Heart left ventricle (tissue), 16 donors: ENCODE results near the gene VKORC1L1. TPM values are rescaled to one million over a fixed set of nuclear protein-coding genes. Genes with fewer than 3 reads are reported as not detected.

Experiments
- ATAC-seq, 4 donors: fragments of 200-7000 bp; cut with Tn5 transposase; one replicate each; pipeline ENCODE4 v1.9.1; 2020 to 2022; ENCODE audit warnings: moderate library complexity in 4 of 4, mild to moderate bottlenecking in 3 of 4, moderate number of reproducible peaks in 1 of 4
- DNase-seq, 5 donors: peaks; one replicate each; pipeline ENCODE4 v3.0.0-alpha.2; 2020
- H3K27ac ChIP-seq, 12 donors: fragments of 200-600 bp; sonication (generic) in 4 of 12; one replicate each; pipeline versions ENCODE4 v1.5.0 to v1.8.0; 2016 to 2022; ENCODE audit warnings: mild to moderate bottlenecking in 2 of 12
- H3K27me3 ChIP-seq, 9 donors: fragments of 200-600 bp; sonication (generic) in 2 of 9; one replicate each; pipeline versions ENCODE4 v1.5.1 to v1.8.0; 2016 to 2022; ENCODE audit warnings: mild to moderate bottlenecking in 3 of 9
- H3K36me3 ChIP-seq, 9 donors: fragments of 200-600 bp; sonication (generic) in 2 of 9; one replicate each; pipeline versions ENCODE4 v1.5.0 to v1.8.0; 2018 to 2022; ENCODE audit warnings: mild to moderate bottlenecking in 2 of 9
- H3K4me1 ChIP-seq, 12 donors: fragments of 200-600 bp; sonication (generic) in 4 of 12; one replicate each; pipeline versions ENCODE4 v1.5.0 to v1.8.0; 2016 to 2022; ENCODE audit warnings: mild to moderate bottlenecking in 3 of 12
- H3K4me3 ChIP-seq, 12 donors: fragments of 200-600 bp; sonication (generic) in 4 of 12; one replicate each; pipeline versions ENCODE4 v1.5.0 to v1.8.0; 2017 to 2022; ENCODE audit warnings: mild to moderate bottlenecking in 9 of 12, moderate library complexity in 4 of 12
- H3K9me3 ChIP-seq, 12 donors: fragments of 200-600 bp; sonication (generic) in 4 of 12; one replicate each; pipeline versions ENCODE4 v1.5.0 to v1.8.0; 2016 to 2022; ENCODE audit warnings: mild to moderate bottlenecking in 1 of 12
- CTCF ChIP-seq, 12 donors: fragments of 200-600 bp; sonication (generic) in 4 of 12; IDR thresholded peaks; one replicate each; pipeline versions ENCODE4 v1.5.0 to v1.8.0; 2018 to 2022; ENCODE audit warnings: antibody characterized with exemption in 12 of 12, mild to moderate bottlenecking in 5 of 12
- POLR2A ChIP-seq, 2 donors: fragments of 450-650 bp; IDR thresholded peaks; one replicate each; pipeline ENCODE4 v1.6.1; 2017; ENCODE audit warnings: antibody characterized with exemption in 2 of 2, mild to moderate bottlenecking in 2 of 2, moderate library complexity in 2 of 2
- WGBS, 4 donors: extraction: QIAGEN DNeasy Blood & Tissue Kit in 2 of 4; methylation state at CpG; one replicate each; pipeline versions ENCODE4 v1.1.5 to v1.1.7; 2013 to 2018; 5-methylcytosine and 5-hydroxymethylcytosine counted together
- intact Hi-C, 10 donors: fragments of 100-400 bp; cut with DNase I; formaldehyde crosslinking; loops; one replicate each; pipeline versions ENCODE4 v1.11.1 to v1.14.2; 2022
- polyA plus RNA-seq, 2 donors: library from polyadenylated mRNA; stranded (reverse); fragments of 200-250 nt; gene quantifications; one replicate each; pipeline ENCODE4 v1.2.3, GENCODE V29; 2013
- total RNA-seq, 9 donors: library from RNA; depleted of rRNA in 2 of 9; stranded (reverse); fragments of >200 nt in 2 of 9; fragmentation: NEBNext Ultra II Directional in 3 of 9; extraction: Animal tissue kit (Norgen Biotek cat#: 25700) in 3 of 9; gene quantifications; one replicate each; pipeline versions ENCODE4 v1.1.0 to v1.2.4, GENCODE V29; 2016 to 2023
- donor health status: ischemic (EF 13 %, LVEDD 7.1; RV severe dilation, severe dysfunction).
- donor health status: healthy with polysubstance abuse.
- donor health status: DM: no; HTN: yes; CAD: no.
- donor health status: DM: no; HTN: no; CAD: no.
- donor health status: ischemic (EF 25% LVEDD 6.9; RV normal size, moderate dysfunction).
- donor health status: ischemic (EF 25% LVEDD 5.7; RV mildly dilated, moderate dysfunction).
- donor health status: healthy.
- donor health status: DM: yes; HTN: yes; CAD: no.
- donor health status: ischemic (EF 35%, LVEDD 5.7; RV mildly dilated, moderate dysfunction).
- donor health status: nonischemic (EF 11% LVEDD 7.7; RV severe dilation, severe dysfunction).
- donor health status: DM: yes; HTN: yes; CAD: no.
- donor health status: PGD.
- donor health status: ischemic (EF 29% LVEDD 5.4; RV normal size, mild dysfunction).
- donor health status: nonischemic (EF 23%, LVEDD 6.1; RV moderate dilation, normal function).

Gene VKORC1L1
- total and polyA plus RNA-seq, 11 donors, result 5.0 to 24.9 (median 18.6) TPM

DNA sequence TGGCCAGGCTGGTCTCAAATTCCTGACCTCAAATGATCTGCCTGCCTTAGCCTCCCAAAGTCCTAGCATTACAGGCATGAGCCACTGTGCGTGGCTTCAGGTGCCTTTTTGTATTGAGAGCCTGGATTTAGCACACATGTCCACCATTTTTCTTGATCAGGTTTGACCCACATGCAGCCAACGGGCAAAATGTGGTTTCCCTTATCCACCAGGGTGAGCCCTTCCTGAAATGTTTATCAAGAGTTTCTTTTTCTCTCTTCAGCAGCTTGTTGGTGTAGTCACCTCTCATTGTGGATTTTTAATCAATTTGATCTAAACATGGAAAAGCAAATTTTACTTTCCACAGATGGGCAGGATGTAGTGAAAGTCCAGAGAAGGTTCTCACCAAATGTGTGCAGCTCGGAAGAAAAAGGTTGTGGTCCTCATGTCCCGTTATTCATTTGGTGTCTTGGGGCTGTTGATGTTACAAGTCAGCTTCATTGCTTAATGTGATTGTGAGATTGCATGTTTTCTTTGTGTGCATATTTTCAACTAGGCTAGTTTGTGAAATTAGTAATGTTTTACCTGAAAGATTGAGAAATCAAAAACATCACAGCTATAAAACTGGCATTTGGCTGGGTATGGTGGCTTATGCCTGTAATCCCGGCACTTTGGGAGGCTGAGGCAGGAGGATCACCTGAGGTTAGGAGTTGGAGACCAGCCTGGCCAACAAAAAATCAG lies 80.3 kb downstream of the VKORC1L1 start:
- intact Hi-C loops, result no loop called here
- 92 to 96% (median 95%) methylated on average over 5 of the region's 5 CpGs for WGBS, 4 donors

GRCh38 chr7:65953890-65954450 lies 81.1 kb downstream of the VKORC1L1 start:
- no peaks in the 10 kb centered on the region for H3K9me3 ChIP-seq

More for the DNA sequence above, 80.3 kb downstream of the VKORC1L1 start:
- Histone ChIP-seq H3K27me3 (no peaks in the 10 kb centered on the region), H3K4me3 (no peak overlapping the region), H3K27ac (no peak overlapping the region), H3K4me1 (no peaks in the 10 kb centered on the region), H3K36me3 (peaks cover 0 to 48% (median 36%) of the 10 kb centered on the region in 9 donors), H3K9me3 (no peaks in the 10 kb centered on the region)
- DNase-seq, result no peak
- no peak for ATAC-seq
- TF ChIP-seq POLR2A (IDR thresholded peaks at IDR 0.05) (no peak), CTCF (IDR thresholded peaks at IDR 0.05) (no peak)

DNA sequence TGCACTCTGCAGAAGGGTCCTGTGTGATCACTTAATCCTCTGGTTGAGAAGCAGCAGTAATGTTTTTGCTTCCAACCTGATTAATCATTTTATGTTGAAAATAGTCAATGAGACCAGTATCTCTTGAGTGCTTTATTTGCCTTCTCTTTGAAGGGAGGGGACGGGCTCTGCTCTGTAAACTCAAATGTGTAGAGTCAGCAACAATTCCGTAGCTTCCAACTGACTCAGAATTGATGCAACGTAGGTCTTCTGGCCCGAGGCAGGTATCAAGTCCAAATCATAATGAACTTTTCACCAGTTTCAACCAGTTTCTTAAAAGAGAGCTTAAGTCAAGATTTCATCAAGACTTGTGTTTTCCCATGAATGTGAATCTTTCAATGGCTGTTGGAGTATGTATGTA lies 82.8 kb downstream of the VKORC1L1 start:
- Histone ChIP-seq H3K4me1 (no peaks in the 10 kb centered on the region), H3K27me3 (no peaks in the 10 kb centered on the region), H3K4me3 (no peak overlapping the region), H3K27ac (no peak overlapping the region), H3K36me3 (peaks cover 0 to 74% (median 61%) of the 10 kb centered on the region in 9 donors), H3K9me3 (no peaks in the 10 kb centered on the region)
- TF ChIP-seq POLR2A (IDR thresholded peaks at IDR 0.05), result no peak
- no peak for TF ChIP-seq CTCF (IDR thresholded peaks at IDR 0.05)
- intact Hi-C loops, result no loop called here
- 96 to 100% (median 98%) methylated on average over 4 of the region's 4 CpGs for WGBS, 4 donors
- ATAC-seq (no peak), DNase-seq (no peak)

More at GRCh38 chr7:65953890-65954450, 81.1 kb downstream of the VKORC1L1 start:
- H3K36me3 ChIP-seq, result peaks cover 0 to 57% (median 44%) of the 10 kb centered on the region in 9 donors
- WGBS, 4 donors, result 88 to 90% (median 89%) methylated on average over 15 of the region's 15 CpGs
- DNase-seq (no peak), ATAC-seq (no peak)
- no peaks in the 10 kb centered on the region for H3K27me3 ChIP-seq
- no peaks in the 10 kb centered on the region for H3K4me1 ChIP-seq
- no peak overlapping the region for H3K4me3 ChIP-seq
- TF ChIP-seq POLR2A (IDR thresholded peaks at IDR 0.05) (no peak), CTCF (IDR thresholded peaks at IDR 0.05) (no peak)
- intact Hi-C loops, result no loop called here
- no peak overlapping the region for H3K27ac ChIP-seq

DNA sequence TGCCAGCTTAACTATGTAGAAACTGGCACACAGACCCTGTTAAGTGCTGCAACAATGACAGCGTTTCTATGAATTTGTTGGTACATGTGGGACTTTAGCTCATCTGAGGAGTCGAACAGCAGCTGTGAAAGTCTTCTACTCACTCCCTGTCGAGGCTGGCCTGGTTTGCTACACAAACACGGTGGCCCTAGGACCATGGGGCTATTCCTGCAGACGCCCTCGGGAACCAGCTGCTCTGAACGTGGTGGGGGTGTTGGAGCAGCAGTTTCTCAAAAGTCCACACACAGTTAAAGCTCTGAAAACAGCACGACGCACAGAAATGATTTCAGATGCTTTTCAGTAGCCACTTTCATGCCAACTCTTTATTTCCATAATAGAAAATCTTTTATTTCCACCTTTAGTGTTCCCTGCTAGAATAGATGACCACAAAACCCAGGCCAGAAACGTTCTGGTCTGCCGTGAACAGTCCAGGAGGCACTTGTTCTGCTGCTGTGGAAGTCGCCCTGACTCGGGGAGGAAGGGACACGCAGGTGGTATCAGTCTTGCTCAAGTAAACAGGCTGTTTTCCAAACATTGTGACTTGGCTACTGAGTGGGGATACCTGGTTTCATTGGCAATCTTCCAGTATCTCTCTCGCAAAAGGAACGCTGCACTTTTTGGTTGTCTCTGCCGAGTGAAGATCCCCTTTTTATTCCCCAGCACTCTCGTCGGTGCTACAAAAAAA lies 87.6 kb downstream of the VKORC1L1 start:
- DNase-seq (no peak), ATAC-seq (no peak)
- no peaks in the 10 kb centered on the region for H3K27me3 ChIP-seq
- intact Hi-C loops, result no loop called here
- TF ChIP-seq CTCF (IDR thresholded peaks at IDR 0.05), result no peak
- no peak for TF ChIP-seq POLR2A (IDR thresholded peaks at IDR 0.05)
- no peak overlapping the region for H3K27ac ChIP-seq
- 71 to 76% (median 75%) methylated on average over 18 to 19 of the region's 19 CpGs for whole genome bisulfite sequencing, 4 donors
- no peak overlapping the region for H3K4me3 ChIP-seq
- H3K36me3 ChIP-seq, result peaks cover 0 to 100% (median 91%) of the 10 kb centered on the region in 9 donors
- no peaks in the 10 kb centered on the region for H3K4me1 ChIP-seq
- H3K9me3 ChIP-seq, result no peaks in the 10 kb centered on the region
